HG02870 (cell line): ENCODE measurements around the gene MBTPS1.

ENCODE experiments used
- ATAC-seq: cut with Tn5 transposase; IDR thresholded peaks from one replicate; pipeline ENCODE4 v1.9.1; 2021; ENCODE audit warnings: mild to moderate bottlenecking, moderate library complexity; ENCODE audit not compliant: unreplicated experiment

Gene MBTPS1

GRCh38 chr16:84014570-84015327 lies 102.0 kb downstream of the MBTPS1 start:
- no peak for ATAC-seq

GRCh38 chr16:84013787-84014569 lies 102.8 kb downstream of the MBTPS1 start:
- ATAC-seq, result peak; percentile 63

- ATAC-seq, result no peak
Measured at GRCh38 chr16:84009282-84009681, 107.5 kb downstream of the MBTPS1 start.

- no peak for ATAC-seq
Measured at GRCh38 chr16:84007965-84008364, 108.8 kb downstream of the MBTPS1 start.

GRCh38 chr16:84007520-84007919 lies 109.2 kb downstream of the MBTPS1 start:
- ATAC-seq, result no peak

GRCh38 chr16:84005391-84005790 lies 111.4 kb downstream of the MBTPS1 start:
- ATAC-seq, result no peak

GRCh38 chr16:84004442-84004841 lies 112.3 kb downstream of the MBTPS1 start:
- no peak for ATAC-seq
